GM19328 (cell line): Measurements from ENCODE around the gene MYL11.
A peak's percentile ranks its signal among the peaks of the same experiment; 100 is the strongest.
"Not testable (repeated sequence)": the region's sequence is repeated elsewhere in the genome, so short reads cannot be mapped to it uniquely, and the experiment has no call there.

Experiments used
- ATAC-seq: cut with Tn5 transposase; IDR thresholded peaks from one replicate; pipeline ENCODE4 v1.9.1; 2021; ENCODE audit warnings: mild to moderate bottlenecking, moderate library complexity; ENCODE audit not compliant: unreplicated experiment

The MYL11 gene

GRCh38 chr16:30395155-30395991, 20.8 kb downstream of the MYL11 start, which contains the start of gene ZNF48:
ZNF48 (plus strand) TSS chr16:30395420; CDS start chr16:30395795, 375 bp downstream.
- peak; percentile 63 for ATAC-seq

DNA sequence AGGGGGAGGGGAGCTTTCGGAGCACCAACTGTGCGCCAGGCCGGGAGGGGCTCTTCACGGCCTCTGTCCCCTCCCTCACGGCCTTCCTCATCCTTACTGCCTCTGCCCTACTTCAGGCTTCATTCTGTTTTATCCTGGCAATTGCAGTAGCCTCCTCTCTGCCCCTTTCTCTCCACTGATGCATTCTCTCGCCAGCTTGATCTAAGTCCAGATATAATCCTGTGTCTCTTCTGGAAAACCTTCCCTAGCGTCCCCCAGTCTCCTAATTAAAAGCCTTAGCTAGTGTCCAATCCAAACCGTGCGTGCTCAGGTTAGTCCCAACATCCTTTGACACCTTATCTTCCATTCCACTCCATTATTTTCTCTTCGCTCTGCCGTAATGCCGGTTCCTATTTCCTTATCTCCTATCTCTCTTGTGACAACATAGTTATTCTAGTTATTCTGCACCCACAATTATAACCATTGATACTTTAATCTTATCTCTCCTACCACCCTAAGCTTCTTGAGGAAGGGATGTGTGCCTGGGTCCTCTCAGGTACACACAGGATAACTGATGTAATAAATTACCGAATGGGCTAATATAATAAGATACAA, 21.5 kb downstream of the MYL11 start:
- ATAC-seq = no peak

- ATAC-seq = not testable (repeated sequence)
Observed at GRCh38 chr16:30396627-30397026, 22.0 kb downstream of the MYL11 start.

- ATAC-seq = no peak
Observed at GRCh38 chr16:30397056-30397455, 22.5 kb downstream of the MYL11 start.

GRCh38 chr16:30397776-30398660, 23.4 kb downstream of the MYL11 start:
- ATAC-seq = no peak

DNA sequence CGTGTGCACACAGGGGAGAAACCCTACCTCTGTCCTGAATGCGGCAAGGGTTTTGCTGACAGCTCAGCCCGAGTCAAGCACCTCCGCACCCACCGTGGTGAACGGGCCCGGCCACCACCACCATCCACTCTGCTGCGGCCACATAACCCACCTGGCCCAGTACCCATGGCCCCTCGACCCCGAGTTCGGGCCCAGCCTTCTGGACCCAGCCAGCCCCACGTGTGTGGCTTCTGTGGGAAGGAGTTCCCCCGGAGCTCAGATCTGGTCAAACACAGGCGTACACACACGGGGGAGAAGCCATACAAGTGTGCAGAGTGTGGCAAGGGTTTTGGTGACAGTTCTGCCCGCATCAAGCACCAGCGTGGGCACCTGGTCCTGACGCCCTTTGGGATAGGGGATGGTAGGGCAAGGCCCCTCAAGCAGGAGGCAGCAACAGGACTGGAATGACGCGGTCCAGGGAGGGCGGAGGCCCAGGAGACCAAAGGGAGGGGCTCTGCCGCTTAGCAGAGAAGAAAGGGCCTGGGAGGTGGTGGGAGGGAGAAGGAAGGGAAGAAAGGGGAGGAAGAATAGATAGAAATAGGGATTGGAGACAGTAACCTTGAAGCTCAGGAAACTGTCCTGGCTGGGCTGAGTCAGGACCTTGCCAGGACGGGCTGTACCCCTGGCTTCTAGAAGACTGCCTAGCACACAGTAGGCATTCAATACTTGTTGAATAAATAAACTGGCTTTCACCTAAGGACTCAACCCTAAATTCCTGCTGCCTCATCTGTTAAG, 24.2 kb downstream of the MYL11 start:
- ATAC-seq = no peak

DNA sequence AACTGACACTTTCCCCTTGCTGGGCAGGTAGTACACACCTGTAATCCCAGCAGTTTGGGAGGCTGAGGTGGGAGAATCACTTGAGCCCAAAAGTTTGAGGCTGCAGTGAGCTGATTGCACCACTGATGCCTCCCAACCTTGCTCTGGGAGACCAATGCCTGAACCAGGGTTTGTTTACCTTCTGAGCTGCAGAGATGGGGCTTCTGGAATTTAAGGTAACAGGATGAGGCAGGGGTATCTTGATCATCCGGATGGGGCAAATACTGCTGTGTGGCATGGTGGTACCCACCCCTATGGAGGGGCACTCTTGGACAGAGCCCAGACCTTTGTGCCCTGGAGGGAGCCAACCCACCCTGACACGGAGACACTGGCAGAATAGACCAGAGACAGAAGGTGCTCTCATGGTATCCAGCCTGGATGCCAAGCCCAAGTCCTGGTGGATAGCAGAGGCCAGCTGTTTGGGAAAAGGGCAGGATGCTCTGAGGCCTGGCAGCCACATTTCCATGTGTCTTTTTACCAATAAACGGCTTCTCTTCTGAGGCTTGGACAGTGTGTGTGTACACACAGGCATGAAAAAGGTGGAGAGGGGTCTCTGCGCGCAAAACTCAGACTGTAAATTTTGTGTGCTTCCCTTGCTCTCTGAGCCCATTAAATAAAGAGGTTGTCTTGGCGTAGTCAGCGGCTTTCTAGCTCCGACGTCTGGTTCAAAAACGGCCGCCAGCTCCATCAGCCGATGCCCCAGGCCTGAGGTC, 25.0 kb downstream of the MYL11 start:
- no peak for ATAC-seq

DNA sequence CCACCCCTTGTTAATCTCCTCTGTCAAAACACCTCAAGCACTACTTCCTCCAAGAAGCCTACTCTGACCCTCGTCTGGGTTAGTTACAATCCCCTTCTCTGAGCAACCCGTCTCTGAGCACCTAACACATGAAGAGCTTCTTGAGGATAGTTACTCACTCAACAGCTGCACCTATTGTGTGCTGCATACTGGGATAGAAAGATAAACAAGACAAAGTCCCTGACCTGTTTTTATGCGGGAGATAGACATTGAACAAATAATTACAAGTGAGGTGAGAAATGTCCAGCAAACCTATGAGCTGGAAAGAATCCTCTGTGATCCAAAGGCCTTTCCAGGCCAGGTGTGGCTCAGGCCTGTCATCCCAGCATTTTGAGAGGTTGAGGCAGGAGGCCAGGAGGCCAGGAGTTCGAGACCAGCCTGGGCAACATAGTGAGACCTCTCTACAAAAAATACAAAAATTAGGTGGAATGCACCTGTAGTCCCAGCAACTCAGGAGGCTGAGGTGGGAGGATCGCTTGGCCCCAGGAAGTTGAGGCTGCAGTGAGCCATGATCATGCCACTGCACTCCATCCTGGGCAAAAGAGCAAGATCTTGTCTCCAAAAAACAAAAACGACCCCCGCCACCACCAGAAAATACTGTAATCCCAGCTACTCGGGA, 27.3 kb downstream of the MYL11 start:
- no peak for ATAC-seq

GRCh38 chr16:30406795-30407101, 32.1 kb downstream of the MYL11 start:
- ATAC-seq = peak; percentile 10

GRCh38 chr16:30407102-30407803, 32.7 kb downstream of the MYL11 start, which contains the start of gene ZNF771:
ZNF771 (plus strand) TSS chr16:30407606; CDS start chr16:30408054, 448 bp downstream.
- peak; percentile 82 for ATAC-seq

- ATAC-seq = no peak
Observed at GRCh38 chr16:30407804-30408534, 33.4 kb downstream of the MYL11 start.

GRCh38 chr16:30409125-30410060, 34.8 kb downstream of the MYL11 start:
- no peak for ATAC-seq

DNA sequence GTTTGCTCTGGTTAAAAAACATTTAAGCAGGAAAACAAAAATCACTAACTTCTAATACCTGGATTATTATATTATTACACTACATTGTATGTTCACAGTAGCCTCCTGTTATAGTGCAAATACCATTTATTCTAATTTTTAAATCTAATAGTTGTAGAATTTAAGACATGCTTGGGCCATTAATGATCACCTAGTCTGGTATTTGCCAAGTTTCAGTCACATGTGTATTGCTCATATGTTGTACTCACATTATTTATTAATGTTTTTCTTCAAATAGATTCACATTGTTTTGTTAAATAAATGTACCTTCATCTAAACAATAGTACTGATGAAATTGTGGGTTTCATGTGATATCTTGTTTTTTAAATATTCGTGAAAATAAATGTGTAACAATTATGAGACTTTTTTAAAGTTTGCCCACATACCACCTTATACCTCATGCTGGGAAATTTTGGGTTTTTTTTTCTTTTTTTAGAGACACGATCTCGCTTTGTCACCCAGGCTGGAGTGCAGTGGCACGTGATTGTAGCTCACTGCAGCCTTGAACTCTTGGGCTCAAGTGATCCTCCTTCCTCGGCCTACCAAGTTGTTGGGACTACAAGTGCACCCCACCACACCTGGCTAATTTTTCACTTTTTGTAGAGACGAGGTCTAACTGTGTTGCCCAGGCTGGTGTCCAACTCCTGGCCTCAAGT, 38.7 kb downstream of the MYL11 start:
- no peak for ATAC-seq

DNA sequence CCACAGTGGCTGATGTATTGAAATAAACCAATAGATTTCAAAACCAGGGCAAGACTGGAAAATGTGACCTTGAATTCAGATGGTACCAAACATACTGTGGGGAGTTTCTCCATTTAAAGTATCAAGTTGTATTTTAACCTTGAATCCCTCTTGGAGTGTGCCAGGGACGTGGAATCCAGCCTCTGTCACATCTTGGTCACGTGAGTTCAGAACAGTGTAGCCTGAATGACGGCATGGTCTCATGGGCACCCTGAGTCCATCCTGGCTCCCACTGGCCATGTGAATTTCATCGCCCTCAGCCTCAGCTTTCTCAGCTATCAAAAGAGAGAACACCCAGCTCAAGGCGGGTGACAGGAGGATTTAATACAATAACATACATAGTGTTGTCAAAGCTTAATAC, 39.6 kb downstream of the MYL11 start:
- ATAC-seq = no peak

- no peak for ATAC-seq
Observed at GRCh38 chr16:30416047-30416603, 41.5 kb downstream of the MYL11 start.
